HUES6 (cell line): Measurements from ENCODE around the gene DDR2.

ENCODE experiments used
- H3K27ac ChIP-seq: 2 replicates; pipeline ENCODE4 v1.7.0; 2013; ENCODE audit warnings: low read depth, mild to moderate bottlenecking, low read length, inconsistent platforms
- H3K27me3 ChIP-seq: 2 replicates; pipeline ENCODE4 v1.6.1; 2013; ENCODE audit warnings: low read length; ENCODE audit not compliant: control insufficient read depth, insufficient read depth
- H3K36me3 ChIP-seq: 2 replicates; pipeline ENCODE4 v1.6.1; 2013; ENCODE audit warnings: low read length; ENCODE audit not compliant: control insufficient read depth, insufficient read depth
- H3K4me1 ChIP-seq: 2 replicates; pipeline ENCODE4 v1.6.1; 2013; ENCODE audit warnings: low read length; ENCODE audit not compliant: control insufficient read depth, insufficient read depth
- H3K4me3 ChIP-seq: 2 replicates; pipeline ENCODE4 v1.5.1; 2013; ENCODE audit warnings: low read depth, low read length
- H3K9ac ChIP-seq: one replicate; pipeline ENCODE4 v1.6.1; 2013; ENCODE audit warnings: mild to moderate bottlenecking, low read length
- H3K9me3 ChIP-seq: 2 replicates; pipeline ENCODE4 v1.6.1; 2013; ENCODE audit warnings: low read depth, low read length; ENCODE audit not compliant: control insufficient read depth, insufficient read depth

DDR2 gene

DNA sequence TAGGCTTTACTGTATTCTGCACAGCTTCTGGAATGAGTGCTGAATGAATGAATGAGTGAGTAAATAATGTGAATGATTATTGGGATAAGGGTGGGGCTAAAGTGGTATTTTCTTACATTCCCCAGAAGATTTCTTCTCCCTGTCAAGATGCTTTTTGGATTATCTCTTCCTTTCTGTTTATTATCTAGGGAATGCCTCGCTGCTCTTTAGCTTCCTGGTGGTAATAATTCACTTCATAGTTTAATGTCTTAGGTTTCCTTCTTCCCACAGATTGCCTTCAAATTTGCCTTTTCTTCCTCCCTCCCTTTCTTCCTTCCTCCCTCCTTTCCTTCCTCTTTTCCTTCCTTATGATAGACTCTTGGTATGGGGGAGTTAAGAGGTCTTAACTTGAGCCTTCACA, 24.0 kb downstream of the DDR2 start:
- Histone ChIP-seq H3K4me1 (no peaks in the 10 kb centered on the region), H3K9ac (no peak overlapping the region), H3K9me3 (no peaks in the 10 kb centered on the region), H3K27ac (no peak overlapping the region), H3K4me3 (no peak overlapping the region), H3K27me3 (no peaks in the 10 kb centered on the region), H3K36me3 (no peaks in the 10 kb centered on the region)

GRCh38 chr1:162660574-162660973, 28.3 kb downstream of the DDR2 start:
- no peaks in the 10 kb centered on the region for H3K27me3 ChIP-seq
- H3K4me3 ChIP-seq: no peak overlapping the region
- H3K27ac ChIP-seq: no peak overlapping the region
- H3K9me3 ChIP-seq: no peaks in the 10 kb centered on the region
- H3K9ac ChIP-seq: no peak overlapping the region
- H3K4me1 ChIP-seq: peaks cover 4% of the 10 kb centered on the region; the same call in 1 of the 2 replicates
- H3K36me3 ChIP-seq: no peaks in the 10 kb centered on the region

GRCh38 chr1:162661336-162661735, 29.1 kb downstream of the DDR2 start:
- peaks cover 4% of the 10 kb centered on the region; the same call in 1 of the 2 replicates for H3K4me1 ChIP-seq
- no peak overlapping the region for H3K27ac ChIP-seq
- no peaks in the 10 kb centered on the region for H3K27me3 ChIP-seq
- no peaks in the 10 kb centered on the region for H3K9me3 ChIP-seq
- H3K4me3 ChIP-seq: no peak overlapping the region
- H3K9ac ChIP-seq: no peak overlapping the region
- no peaks in the 10 kb centered on the region for H3K36me3 ChIP-seq

GRCh38 chr1:162662013-162662412, 29.7 kb downstream of the DDR2 start:
- no peaks in the 10 kb centered on the region for H3K36me3 ChIP-seq
- peaks cover 4% of the 10 kb centered on the region; the same call in 1 of the 2 replicates for H3K4me1 ChIP-seq
- no peak overlapping the region for H3K4me3 ChIP-seq
- no peak overlapping the region for H3K9ac ChIP-seq
- H3K9me3 ChIP-seq: no peaks in the 10 kb centered on the region
- H3K27me3 ChIP-seq: no peaks in the 10 kb centered on the region
- no peak overlapping the region for H3K27ac ChIP-seq

GRCh38 chr1:162663086-162663485, 30.8 kb downstream of the DDR2 start:
- Histone ChIP-seq H3K9me3 (no peaks in the 10 kb centered on the region), H3K27ac (no peak overlapping the region; the same call in 1 of the 2 replicates), H3K36me3 (no peaks in the 10 kb centered on the region), H3K27me3 (no peaks in the 10 kb centered on the region), H3K4me3 (no peak overlapping the region), H3K9ac (no peak overlapping the region), H3K4me1 (peaks cover 4% of the 10 kb centered on the region; the same call in 1 of the 2 replicates)

DNA sequence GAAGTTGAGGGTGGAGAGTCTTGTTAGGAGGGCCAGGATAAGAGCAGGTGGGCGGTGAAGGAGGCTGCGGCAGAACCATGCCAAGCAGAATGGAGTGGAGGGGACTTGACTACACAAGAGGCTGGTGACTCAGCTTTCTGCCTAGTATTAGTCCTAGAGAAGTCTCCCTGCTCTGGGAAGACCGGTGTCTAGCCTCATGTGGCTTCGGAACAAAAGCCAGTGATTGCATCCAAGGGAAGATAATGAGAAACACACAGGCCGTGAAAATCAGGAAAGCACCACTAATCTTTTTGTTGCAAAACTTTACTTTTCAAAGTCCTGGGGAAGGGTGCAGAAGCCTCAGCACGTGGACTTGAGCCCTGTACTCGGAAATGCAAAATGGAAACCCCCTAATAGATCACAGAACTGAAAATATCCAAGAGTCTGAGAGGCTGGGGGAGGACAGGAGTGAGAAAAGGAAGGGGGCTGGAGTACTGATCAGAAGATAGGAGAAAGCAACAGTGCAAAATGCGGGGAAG, 31.4 kb downstream of the DDR2 start:
- no peak overlapping the region for H3K27ac ChIP-seq
- no peak overlapping the region for H3K9ac ChIP-seq
- no peak overlapping the region for H3K4me3 ChIP-seq
- H3K4me1 ChIP-seq: peaks cover 4% of the 10 kb centered on the region; the same call in 1 of the 2 replicates
- no peaks in the 10 kb centered on the region for H3K27me3 ChIP-seq
- no peaks in the 10 kb centered on the region for H3K9me3 ChIP-seq
- no peaks in the 10 kb centered on the region for H3K36me3 ChIP-seq

DNA sequence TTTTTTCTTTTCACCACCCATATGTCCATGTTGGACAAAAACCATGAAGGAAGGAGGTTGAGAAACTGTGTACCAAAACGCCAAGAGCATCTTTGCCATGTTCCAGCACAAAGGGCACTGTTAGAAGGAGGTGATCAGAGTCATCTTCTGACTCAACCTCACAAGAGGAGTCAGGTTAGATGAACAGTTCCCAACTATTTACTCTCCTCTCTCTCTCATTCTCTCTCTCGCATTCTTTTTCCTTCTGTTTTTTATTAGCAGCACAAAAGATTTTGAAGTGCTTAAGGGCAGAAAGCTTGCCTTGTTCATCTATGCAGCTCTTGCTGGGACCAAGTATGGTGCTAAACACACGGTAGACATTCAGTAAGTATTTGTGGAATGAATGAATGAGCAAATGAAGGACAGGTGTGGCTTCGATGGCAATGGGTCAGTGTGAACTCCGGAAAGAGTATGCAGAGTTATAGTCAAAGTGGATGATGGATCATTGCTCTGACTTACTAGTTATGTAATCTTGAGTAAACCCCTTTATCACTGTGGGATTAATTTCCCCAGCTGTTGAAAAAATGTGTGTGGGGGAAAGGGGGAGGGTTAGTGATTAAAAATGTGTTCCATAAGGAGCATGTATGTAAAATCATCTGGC, 33.9 kb downstream of the DDR2 start:
- H3K9ac ChIP-seq: no peak overlapping the region
- peaks cover 4% of the 10 kb centered on the region; the same call in 1 of the 2 replicates for H3K4me1 ChIP-seq
- no peak overlapping the region for H3K4me3 ChIP-seq
- no peaks in the 10 kb centered on the region for H3K9me3 ChIP-seq
- H3K27me3 ChIP-seq: no peaks in the 10 kb centered on the region
- no peaks in the 10 kb centered on the region for H3K36me3 ChIP-seq
- H3K27ac ChIP-seq: no peak overlapping the region

DNA sequence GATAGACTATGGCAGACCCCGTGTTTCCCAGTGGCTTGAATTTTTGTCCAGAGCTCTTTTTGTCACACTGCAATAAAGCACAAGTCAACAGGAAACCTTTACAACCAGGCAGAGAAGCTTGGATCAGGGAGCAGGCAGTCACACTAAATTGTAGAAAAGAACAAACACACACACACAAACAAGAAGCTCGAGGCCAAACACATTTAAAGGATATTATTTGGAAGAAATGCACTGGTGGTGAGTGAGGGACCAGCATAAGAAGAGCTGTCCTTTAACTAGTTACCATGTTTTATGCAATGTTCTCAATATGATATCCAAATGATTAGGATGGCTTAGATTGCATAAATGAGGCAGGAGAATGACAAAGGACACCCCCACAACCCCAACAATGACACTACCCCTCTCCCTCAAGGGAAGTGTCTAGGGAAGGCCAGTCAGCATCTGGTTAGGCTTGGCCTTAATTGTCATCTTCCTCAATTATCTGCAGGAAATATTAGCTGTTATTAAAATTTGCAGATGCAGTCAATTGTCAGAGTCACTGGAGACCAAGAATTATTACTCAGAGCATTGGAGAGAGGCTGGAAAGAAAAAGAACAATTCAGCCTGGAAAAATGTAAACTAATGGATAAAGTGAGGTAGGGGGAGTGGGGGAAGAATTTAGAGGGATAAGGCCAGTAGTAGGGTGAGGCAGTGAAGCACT, 35.3 kb downstream of the DDR2 start:
- Histone ChIP-seq H3K27me3 (no peaks in the 10 kb centered on the region), H3K4me3 (no peak overlapping the region), H3K36me3 (no peaks in the 10 kb centered on the region), H3K27ac (no peak overlapping the region), H3K9me3 (no peaks in the 10 kb centered on the region), H3K4me1 (peaks cover 4% of the 10 kb centered on the region; the same call in 1 of the 2 replicates), H3K9ac (no peak overlapping the region)

GRCh38 chr1:162670928-162671663, 38.8 kb downstream of the DDR2 start:
- Histone ChIP-seq H3K27me3 (no peaks in the 10 kb centered on the region), H3K36me3 (no peaks in the 10 kb centered on the region), H3K9ac (no peak overlapping the region), H3K4me1 (no peaks in the 10 kb centered on the region), H3K4me3 (no peak overlapping the region), H3K9me3 (no peaks in the 10 kb centered on the region), H3K27ac (no peak overlapping the region)

GRCh38 chr1:162671664-162672410, 39.6 kb downstream of the DDR2 start:
- no peaks in the 10 kb centered on the region for H3K9me3 ChIP-seq
- no peaks in the 10 kb centered on the region for H3K36me3 ChIP-seq
- H3K27ac ChIP-seq: no peak overlapping the region
- no peak overlapping the region for H3K9ac ChIP-seq
- no peaks in the 10 kb centered on the region for H3K4me1 ChIP-seq
- H3K27me3 ChIP-seq: no peaks in the 10 kb centered on the region
- H3K4me3 ChIP-seq: no peak overlapping the region
